HUES64 (cell line): Measurements from ENCODE around the gene MMP17.

Experiments
- H3K27ac ChIP-seq: 2 replicates; pipeline ENCODE4 v1.7.0; 2013; ENCODE audit warnings: low read depth, low read length, inconsistent platforms
- H3K27me3 ChIP-seq: 2 replicates; pipeline ENCODE4 v1.6.1; 2013; ENCODE audit warnings: mild to moderate bottlenecking, low read length; ENCODE audit not compliant: insufficient read depth
- H3K36me3 ChIP-seq: 2 replicates; pipeline ENCODE4 v1.6.1; 2013; ENCODE audit warnings: mild to moderate bottlenecking, low read length; ENCODE audit not compliant: insufficient read depth
- H3K4me1 ChIP-seq: 2 replicates; pipeline ENCODE4 v1.6.1; 2013; ENCODE audit warnings: mild to moderate bottlenecking, low read length, moderate library complexity; ENCODE audit not compliant: insufficient read depth
- H3K4me3 ChIP-seq: 2 replicates; pipeline ENCODE4 v1.5.1; 2013; ENCODE audit warnings: mild to moderate bottlenecking, low read length, moderate library complexity
- H3K9ac ChIP-seq: 2 replicates; pipeline ENCODE4 v1.6.1; 2013; ENCODE audit warnings: mild to moderate bottlenecking, low read depth, low read length
- H3K9me3 ChIP-seq: 2 replicates; pipeline ENCODE4 v1.6.1; 2013; ENCODE audit warnings: low read depth, low read length; ENCODE audit not compliant: insufficient read depth
- WGBS: fragments of 150-250, 120-280 bp; methylation state at CpG from one replicate; pipeline ENCODE4 v1.1.7; 2013; ENCODE audit warnings: missing lambda C conversion rate; 5-methylcytosine and 5-hydroxymethylcytosine counted together

MMP17 gene

GRCh38 chr12:131862084-131862441 is 33.9 kb downstream of the MMP17 start:
- no peak overlapping the region for H3K4me3 ChIP-seq
- WGBS = 69% methylated on average over 4 of the region's 4 CpGs
- H3K27me3 ChIP-seq = no peaks in the 10 kb centered on the region
- H3K9me3 ChIP-seq = no peaks in the 10 kb centered on the region
- H3K27ac ChIP-seq = no peak overlapping the region; the same call in 1 of the 2 replicates
- no peaks in the 10 kb centered on the region for H3K36me3 ChIP-seq
- peaks cover 17% of the 10 kb centered on the region for H3K4me1 ChIP-seq
- no peak overlapping the region for H3K9ac ChIP-seq

- H3K4me3 ChIP-seq = no peak overlapping the region
- no peaks in the 10 kb centered on the region for H3K27me3 ChIP-seq
- H3K36me3 ChIP-seq = no peaks in the 10 kb centered on the region
- peak overlapping the region; percentile 48; the same call in 1 of the 2 replicates for H3K27ac ChIP-seq
- H3K9me3 ChIP-seq = no peaks in the 10 kb centered on the region
- H3K9ac ChIP-seq = no peak overlapping the region
- peaks cover 17% of the 10 kb centered on the region for H3K4me1 ChIP-seq
- 73% methylated on average over 14 of the region's 14 CpGs for WGBS
These were observed 34.4 kb downstream of the MMP17 start for GRCh38 chr12:131862600-131862993.

- WGBS = 46% methylated on average over 20 of the region's 20 CpGs
- H3K4me1 ChIP-seq = peaks cover 17% of the 10 kb centered on the region
- H3K4me3 ChIP-seq = no peak overlapping the region
- H3K27ac ChIP-seq = peak overlapping the region; percentile 58; the same call in 1 of the 2 replicates
- no peak overlapping the region for H3K9ac ChIP-seq
- no peaks in the 10 kb centered on the region for H3K9me3 ChIP-seq
- H3K27me3 ChIP-seq = no peaks in the 10 kb centered on the region
- H3K36me3 ChIP-seq = no peaks in the 10 kb centered on the region
These were observed 35.0 kb downstream of the MMP17 start for GRCh38 chr12:131862994-131863710.

- Histone ChIP-seq H3K9ac (no peak overlapping the region), H3K27ac (no peak overlapping the region; the same call in 1 of the 2 replicates), H3K36me3 (no peaks in the 10 kb centered on the region), H3K27me3 (no peaks in the 10 kb centered on the region), H3K4me1 (peaks cover 17% of the 10 kb centered on the region), H3K9me3 (no peaks in the 10 kb centered on the region), H3K4me3 (no peak overlapping the region)
- 78% methylated on average over 24 of the region's 24 CpGs for WGBS
These were observed 35.7 kb downstream of the MMP17 start for GRCh38 chr12:131863711-131864396.

GRCh38 chr12:131864469-131864868 is 36.3 kb downstream of the MMP17 start:
- H3K9me3 ChIP-seq = no peaks in the 10 kb centered on the region
- H3K9ac ChIP-seq = no peak overlapping the region
- no peaks in the 10 kb centered on the region for H3K36me3 ChIP-seq
- peaks cover 17% of the 10 kb centered on the region for H3K4me1 ChIP-seq
- WGBS = 85% methylated on average over 8 of the region's 8 CpGs
- H3K4me3 ChIP-seq = no peak overlapping the region
- H3K27me3 ChIP-seq = no peaks in the 10 kb centered on the region
- H3K27ac ChIP-seq = no peak overlapping the region

GRCh38 chr12:131865180-131865875 is 37.1 kb downstream of the MMP17 start:
- Histone ChIP-seq H3K4me1 (peaks cover 16% of the 10 kb centered on the region), H3K27ac (no peak overlapping the region), H3K4me3 (no peak overlapping the region), H3K9ac (no peak overlapping the region), H3K27me3 (no peaks in the 10 kb centered on the region), H3K36me3 (no peaks in the 10 kb centered on the region), H3K9me3 (no peaks in the 10 kb centered on the region)
- WGBS = 97% methylated on average over 19 of the region's 20 CpGs

- H3K9ac ChIP-seq = no peak overlapping the region
- H3K36me3 ChIP-seq = no peaks in the 10 kb centered on the region
- no peaks in the 10 kb centered on the region for H3K27me3 ChIP-seq
- peaks cover 8% of the 10 kb centered on the region for H3K4me1 ChIP-seq
- 94% methylated on average over 10 of the region's 10 CpGs for WGBS
- no peak overlapping the region for H3K4me3 ChIP-seq
- H3K9me3 ChIP-seq = no peaks in the 10 kb centered on the region
- no peak overlapping the region for H3K27ac ChIP-seq
These were observed 39.3 kb downstream of the MMP17 start for GRCh38 chr12:131867471-131867870.

- Histone ChIP-seq H3K9ac (no peak overlapping the region), H3K36me3 (no peaks in the 10 kb centered on the region), H3K27me3 (no peaks in the 10 kb centered on the region), H3K4me3 (no peak overlapping the region), H3K4me1 (peaks cover 3% of the 10 kb centered on the region; the same call in 1 of the 2 replicates), H3K9me3 (no peaks in the 10 kb centered on the region), H3K27ac (no peak overlapping the region)
- WGBS = 92% methylated on average over 28 of the region's 28 CpGs
These were observed 39.9 kb downstream of the MMP17 start for GRCh38 chr12:131867891-131868675.

- no peaks in the 10 kb centered on the region for H3K4me1 ChIP-seq
These were observed 41.8 kb downstream of the MMP17 start for GRCh38 chr12:131869871-131870418.

GRCh38 chr12:131871677-131872076 is 43.5 kb downstream of the MMP17 start:
- H3K4me1 ChIP-seq = no peaks in the 10 kb centered on the region
- WGBS = 93% methylated on average over 6 of the region's 6 CpGs
- H3K9ac ChIP-seq = no peak overlapping the region
- no peak overlapping the region for H3K4me3 ChIP-seq
- no peaks in the 10 kb centered on the region for H3K27me3 ChIP-seq
- no peak overlapping the region for H3K27ac ChIP-seq
- H3K9me3 ChIP-seq = no peaks in the 10 kb centered on the region
- no peaks in the 10 kb centered on the region for H3K36me3 ChIP-seq

More at GRCh38 chr12:131869871-131870418, 41.8 kb downstream of the MMP17 start:
- H3K9me3 ChIP-seq = no peaks in the 10 kb centered on the region
- H3K27ac ChIP-seq = no peak overlapping the region
- no peak overlapping the region for H3K9ac ChIP-seq
- no peaks in the 10 kb centered on the region for H3K36me3 ChIP-seq
- WGBS = 79% methylated on average over 16 of the region's 16 CpGs
- no peaks in the 10 kb centered on the region for H3K27me3 ChIP-seq
- no peak overlapping the region for H3K4me3 ChIP-seq
